ENCODE data around the gene SFT2D1.

Gene SFT2D1

DNA sequence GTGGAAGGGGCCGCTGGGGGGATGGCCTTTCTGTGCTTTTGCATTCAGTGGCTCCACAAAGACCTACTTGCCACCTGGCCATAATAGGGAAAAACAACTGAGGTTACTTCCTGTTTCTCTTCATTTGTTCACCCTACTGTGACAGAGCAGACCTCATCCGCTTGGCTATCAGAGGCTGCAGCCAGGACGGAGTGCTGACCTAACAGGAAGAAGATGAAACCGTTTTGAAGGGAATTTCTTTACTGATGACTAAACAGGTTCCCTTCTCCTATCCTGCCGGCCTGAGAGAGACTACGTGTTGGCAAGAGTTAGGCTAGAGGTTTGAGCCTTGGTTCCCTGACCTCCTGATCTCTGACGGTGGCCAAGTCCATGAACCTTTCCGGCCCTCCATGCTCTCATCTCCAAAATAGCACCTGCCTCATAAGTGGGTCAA is 55.5 kb downstream of the SFT2D1 start:
- Histone ChIP-seq H3K36me3 (ENCODE audit: insufficient read depth, insufficient read length, low read length) (no peaks in the 10 kb centered on the region), H3K4me1 (ENCODE audit: insufficient read depth, insufficient read length) (no peaks in the 10 kb centered on the region), H3K9ac (ENCODE audit: insufficient read length, low read depth) (no peak overlapping the region), H3K9me3 (ENCODE audit: insufficient read depth, low read length) (no peaks in the 10 kb centered on the region), H3K4me3 (ENCODE audit: insufficient read length, low read depth) (no peak overlapping the region), H3K27me3 (ENCODE audit: insufficient read depth, insufficient read length) (no peaks in the 10 kb centered on the region)
- no peak for DNase-seq (ENCODE audit: low read depth, low spot score)
- TF ChIP-seq YY1 (IDR thresholded peaks at IDR 0.05; ENCODE audit: insufficient read depth, insufficient read length) (no peak), ZNF274 (IDR thresholded peaks at IDR 0.05; ENCODE audit: low read depth, low read length) (no peak)

DNA sequence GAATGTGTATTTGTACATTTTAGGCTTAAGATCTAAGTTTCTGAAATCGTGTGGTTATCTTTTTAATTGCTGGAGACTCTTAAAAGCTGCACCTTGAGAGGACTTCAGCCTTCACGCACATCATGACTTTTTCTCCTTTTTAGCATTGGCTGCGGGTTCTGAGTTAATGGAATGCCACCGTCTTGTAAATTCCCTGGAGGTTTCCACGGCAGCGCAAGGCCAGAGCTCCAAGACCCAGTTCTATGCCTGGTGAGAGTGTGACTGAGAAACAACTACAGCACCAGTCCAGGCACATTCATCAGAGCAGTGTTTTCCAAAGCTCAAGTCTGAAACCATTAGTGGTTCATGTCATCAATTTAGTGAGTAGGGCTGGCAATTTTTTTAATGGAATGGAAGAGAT is 57.1 kb downstream of the SFT2D1 start:
- no peaks in the 10 kb centered on the region for H3K4me1 ChIP-seq (ENCODE audit: insufficient read depth, insufficient read length)

DNA sequence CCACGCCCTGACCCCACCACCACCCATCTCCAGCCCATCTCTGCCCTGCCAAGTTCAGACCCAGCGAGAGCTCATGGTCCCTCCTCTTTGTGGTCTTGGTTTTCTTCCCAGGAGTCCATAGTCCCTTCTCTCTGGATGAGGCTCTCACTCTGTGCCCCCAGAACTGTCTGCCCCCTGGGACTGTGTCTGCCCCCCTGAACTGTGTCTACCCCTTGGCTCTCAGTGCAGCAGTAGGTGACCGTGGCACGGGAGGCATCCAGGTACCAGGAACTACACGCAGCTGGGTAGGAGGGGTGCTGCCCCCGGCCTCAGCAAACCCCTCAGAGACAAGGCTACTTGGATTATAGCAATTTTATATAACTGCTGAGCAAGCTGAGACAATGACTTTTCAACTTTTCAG is 57.7 kb downstream of the SFT2D1 start:
- no peaks in the 10 kb centered on the region for H3K4me1 ChIP-seq (ENCODE audit: insufficient read depth, insufficient read length)
- no peaks in the 10 kb centered on the region for H3K9me3 ChIP-seq (ENCODE audit: insufficient read depth, low read length)
- TF ChIP-seq ZNF274 (IDR thresholded peaks at IDR 0.05; ENCODE audit: low read depth, low read length) = no peak
- no peak for TF ChIP-seq YY1 (IDR thresholded peaks at IDR 0.05; ENCODE audit: insufficient read depth, insufficient read length)
- no peak for TF ChIP-seq SUZ12 (IDR thresholded peaks at IDR 0.05; ENCODE audit: extremely low read depth, insufficient read depth, insufficient read length)
- no peak overlapping the region for H3K4me3 ChIP-seq (ENCODE audit: insufficient read length, low read depth)
- no peaks in the 10 kb centered on the region for H3K36me3 ChIP-seq (ENCODE audit: insufficient read depth, insufficient read length, low read length)
- H3K9ac ChIP-seq (ENCODE audit: insufficient read length, low read depth) = no peak overlapping the region
- no peaks in the 10 kb centered on the region for H3K27me3 ChIP-seq (ENCODE audit: insufficient read depth, insufficient read length)
- DNase-seq (ENCODE audit: low read depth, low spot score) = no peak

More for the DNA sequence above, 57.1 kb downstream of the SFT2D1 start:
- Histone ChIP-seq H3K4me3 (ENCODE audit: insufficient read length, low read depth) (no peak overlapping the region), H3K9me3 (ENCODE audit: insufficient read depth, low read length) (no peaks in the 10 kb centered on the region), H3K9ac (ENCODE audit: insufficient read length, low read depth) (no peak overlapping the region), H3K27me3 (ENCODE audit: insufficient read depth, insufficient read length) (no peaks in the 10 kb centered on the region), H3K36me3 (ENCODE audit: insufficient read depth, insufficient read length, low read length) (no peaks in the 10 kb centered on the region)
- no peak for DNase-seq (ENCODE audit: low read depth, low spot score)
- TF ChIP-seq ZNF274 (IDR thresholded peaks at IDR 0.05; ENCODE audit: low read depth, low read length) (no peak), SUZ12 (IDR thresholded peaks at IDR 0.05; ENCODE audit: extremely low read depth, insufficient read depth, insufficient read length) (no peak), YY1 (IDR thresholded peaks at IDR 0.05; ENCODE audit: insufficient read depth, insufficient read length) (no peak)

DNA sequence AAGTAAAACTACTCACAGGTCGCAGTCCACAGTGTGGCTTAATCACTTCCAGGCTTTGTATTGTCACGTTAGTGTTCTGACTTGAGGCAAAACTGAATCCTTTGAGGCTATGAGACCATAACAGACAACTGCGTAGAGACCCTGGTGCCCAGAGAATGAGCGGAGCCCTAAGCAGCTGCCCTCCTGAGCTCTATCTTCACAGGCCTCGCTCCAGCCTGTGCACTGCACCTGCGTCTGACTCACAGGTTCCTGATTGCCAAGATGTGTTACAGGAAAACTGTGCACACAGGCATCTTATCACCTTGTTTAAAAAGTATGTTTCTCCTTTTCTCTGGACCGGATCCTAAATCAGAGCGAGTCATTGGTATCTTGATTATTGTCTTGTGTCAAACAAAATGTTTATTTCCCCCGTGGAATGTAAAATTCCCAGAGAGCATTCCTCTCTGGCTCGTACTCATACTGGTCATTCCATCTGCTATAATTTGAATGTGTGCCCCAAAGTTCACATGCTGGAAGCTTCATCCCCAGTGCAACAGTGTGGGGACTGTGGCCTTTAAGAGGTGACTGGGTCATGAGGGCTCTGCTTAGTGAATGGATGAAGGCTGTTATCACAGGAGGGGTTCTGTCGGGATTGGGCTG is 59.8 kb downstream of the SFT2D1 start:
- TF ChIP-seq YY1 (IDR thresholded peaks at IDR 0.05; ENCODE audit: insufficient read depth, insufficient read length) = no peak
- no peak for TF ChIP-seq SUZ12 (IDR thresholded peaks at IDR 0.05; ENCODE audit: extremely low read depth, insufficient read depth, insufficient read length)
- no peak for TF ChIP-seq ZNF274 (IDR thresholded peaks at IDR 0.05; ENCODE audit: low read depth, low read length)
- H3K4me1 ChIP-seq (ENCODE audit: insufficient read depth, insufficient read length) = no peaks in the 10 kb centered on the region
- H3K4me3 ChIP-seq (ENCODE audit: insufficient read length, low read depth) = no peak overlapping the region
- no peak overlapping the region for H3K9ac ChIP-seq (ENCODE audit: insufficient read length, low read depth)
- H3K36me3 ChIP-seq (ENCODE audit: insufficient read depth, insufficient read length, low read length) = no peaks in the 10 kb centered on the region
- no peaks in the 10 kb centered on the region for H3K27me3 ChIP-seq (ENCODE audit: insufficient read depth, insufficient read length)
- DNase-seq (ENCODE audit: low read depth, low spot score) = no peak
- H3K9me3 ChIP-seq (ENCODE audit: insufficient read depth, low read length) = no peaks in the 10 kb centered on the region

DNA sequence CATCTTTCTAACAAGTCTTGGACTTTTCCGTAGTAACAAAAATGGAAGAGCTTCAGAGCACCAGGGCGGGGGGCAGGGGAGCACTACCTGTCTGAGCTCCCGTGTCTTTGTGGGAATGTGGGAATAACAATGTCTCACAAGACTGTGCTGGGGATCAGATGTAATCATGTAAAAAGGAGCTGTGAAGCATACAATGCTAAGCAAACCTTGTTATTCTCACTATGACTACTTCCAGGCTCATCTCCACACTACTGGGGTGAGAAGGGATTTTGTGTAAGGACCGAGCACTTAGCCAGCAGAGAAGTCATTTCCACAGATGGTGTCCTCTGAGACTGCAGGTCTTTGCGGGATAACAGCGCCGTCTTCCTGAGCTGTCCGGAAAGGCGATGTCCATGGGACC is 61.2 kb downstream of the SFT2D1 start:
- H3K4me3 ChIP-seq (ENCODE audit: insufficient read length, low read depth) = no peak overlapping the region
- TF ChIP-seq ZNF274 (IDR thresholded peaks at IDR 0.05; ENCODE audit: low read depth, low read length) = no peak
- no peak for TF ChIP-seq SUZ12 (IDR thresholded peaks at IDR 0.05; ENCODE audit: extremely low read depth, insufficient read depth, insufficient read length)
- no peak for TF ChIP-seq YY1 (IDR thresholded peaks at IDR 0.05; ENCODE audit: insufficient read depth, insufficient read length)
- H3K36me3 ChIP-seq (ENCODE audit: insufficient read depth, insufficient read length, low read length) = no peaks in the 10 kb centered on the region

DNA sequence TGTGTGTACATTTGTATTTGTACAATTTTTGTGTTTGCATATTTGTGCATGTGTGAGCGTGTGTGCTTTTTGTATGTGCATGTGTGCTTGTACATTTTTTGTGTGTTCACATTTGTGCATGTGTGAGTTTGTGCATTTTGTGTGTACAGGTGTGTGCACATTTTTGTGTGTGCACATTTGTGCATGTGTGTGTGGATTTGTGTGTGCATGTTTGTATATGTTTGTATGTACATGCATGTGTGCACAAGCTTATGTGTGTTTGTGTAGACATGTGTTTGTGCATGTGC is 63.0 kb downstream of the SFT2D1 start:
- H3K36me3 ChIP-seq (ENCODE audit: insufficient read depth, insufficient read length, low read length) = no peaks in the 10 kb centered on the region
- no peak overlapping the region for H3K9ac ChIP-seq (ENCODE audit: insufficient read length, low read depth)
- H3K4me1 ChIP-seq (ENCODE audit: insufficient read depth, insufficient read length) = no peaks in the 10 kb centered on the region
- no peak overlapping the region for H3K4me3 ChIP-seq (ENCODE audit: insufficient read length, low read depth)
- TF ChIP-seq YY1 (IDR thresholded peaks at IDR 0.05; ENCODE audit: insufficient read depth, insufficient read length) = no peak
- no peak for TF ChIP-seq ZNF274 (IDR thresholded peaks at IDR 0.05; ENCODE audit: low read depth, low read length)
- no peak for TF ChIP-seq SUZ12 (IDR thresholded peaks at IDR 0.05; ENCODE audit: extremely low read depth, insufficient read depth, insufficient read length)
- no peaks in the 10 kb centered on the region for H3K9me3 ChIP-seq (ENCODE audit: insufficient read depth, low read length)
- peaks cover 4% of the 10 kb centered on the region for H3K27me3 ChIP-seq (ENCODE audit: insufficient read depth, insufficient read length)
- DNase-seq (ENCODE audit: low read depth, low spot score) = no peak

More for the DNA sequence above, 61.2 kb downstream of the SFT2D1 start:
- Histone ChIP-seq H3K27me3 (ENCODE audit: insufficient read depth, insufficient read length) (peaks cover 1% of the 10 kb centered on the region), H3K9ac (ENCODE audit: insufficient read length, low read depth) (no peak overlapping the region), H3K9me3 (ENCODE audit: insufficient read depth, low read length) (no peaks in the 10 kb centered on the region), H3K4me1 (ENCODE audit: insufficient read depth, insufficient read length) (no peaks in the 10 kb centered on the region)
- no peak for DNase-seq (ENCODE audit: low read depth, low spot score)

DNA sequence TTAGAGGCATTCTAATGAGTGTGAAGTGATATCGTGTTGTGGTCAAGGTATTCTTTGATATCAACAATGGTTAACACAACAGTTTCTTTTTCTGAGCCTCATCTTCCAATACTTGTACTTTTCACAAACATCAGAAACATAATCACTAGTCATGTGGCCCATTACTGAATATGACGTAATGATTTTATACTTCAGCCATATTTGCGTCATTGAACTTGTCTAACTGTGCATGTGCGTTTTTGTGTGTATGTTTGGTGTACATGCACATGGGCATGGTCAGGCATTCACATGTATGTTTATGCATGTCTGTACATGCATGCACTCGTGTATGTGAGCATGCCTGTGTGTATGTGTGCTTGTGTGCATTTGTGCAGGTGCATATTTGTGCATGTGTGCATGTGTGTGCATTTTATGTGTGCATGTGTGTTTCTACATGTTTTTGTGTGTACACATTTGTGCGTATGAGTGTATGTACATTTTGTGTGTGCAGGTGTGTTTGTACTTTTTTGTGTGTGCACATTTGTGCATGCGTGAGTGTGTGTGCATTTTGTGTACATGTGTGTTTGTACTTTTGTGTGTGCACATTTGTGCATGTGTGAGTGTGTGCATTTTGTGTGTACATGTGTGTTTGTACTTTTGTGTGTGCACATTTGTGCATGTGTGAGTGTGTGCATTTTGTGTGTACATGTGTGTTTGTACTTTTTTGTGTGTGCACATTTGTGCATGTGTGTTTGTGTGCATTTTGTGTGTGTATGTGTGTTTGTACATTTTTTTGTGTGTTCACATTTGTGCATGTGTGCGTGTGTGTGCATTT is 63.6 kb downstream of the SFT2D1 start:
- Histone ChIP-seq H3K27me3 (ENCODE audit: insufficient read depth, insufficient read length) (peaks cover 4% of the 10 kb centered on the region), H3K4me1 (ENCODE audit: insufficient read depth, insufficient read length) (no peaks in the 10 kb centered on the region), H3K9ac (ENCODE audit: insufficient read length, low read depth) (no peak overlapping the region), H3K4me3 (ENCODE audit: insufficient read length, low read depth) (no peak overlapping the region), H3K9me3 (ENCODE audit: insufficient read depth, low read length) (no peaks in the 10 kb centered on the region), H3K36me3 (ENCODE audit: insufficient read depth, insufficient read length, low read length) (no peaks in the 10 kb centered on the region)
- no peak for DNase-seq (ENCODE audit: low read depth, low spot score)
- TF ChIP-seq YY1 (IDR thresholded peaks at IDR 0.05; ENCODE audit: insufficient read depth, insufficient read length) (no peak), SUZ12 (IDR thresholded peaks at IDR 0.05; ENCODE audit: extremely low read depth, insufficient read depth, insufficient read length) (no peak), ZNF274 (IDR thresholded peaks at IDR 0.05; ENCODE audit: low read depth, low read length) (no peak)
